Kidney (tissue), 14 donors: ENCODE measurements around the gene FRMD4A. TPM values are rescaled to one million over a fixed set of nuclear protein-coding genes. Genes with fewer than 3 reads are reported as not detected.

Experiments used
- DNase-seq, 5 donors: peaks; one replicate each; pipeline ENCODE4 v3.0.0-alpha.2; 2013 to 2020
- FAIRE-seq: peaks from 2 replicates; lab custom pipeline; 2012; peaks lifted over from hg19 to GRCh38; lab: Jason Lieb, UNC
- H3K27ac ChIP-seq, 2 donors: one replicate each; pipeline ENCODE4 v1.7.0; 2013; ENCODE audit warnings: low read depth in 2 of 2, low read length in 2 of 2, inconsistent platforms in 1 of 2
- H3K27me3 ChIP-seq: one replicate; pipeline ENCODE4 v1.7.1; 2013; ENCODE audit warnings: low read length, inconsistent platforms; ENCODE audit not compliant: control insufficient read depth, insufficient read depth
- H3K36me3 ChIP-seq, 3 donors: one replicate each; pipeline versions ENCODE4 v1.7.0 to v1.7.1; 2013; ENCODE audit warnings: low read length in 3 of 3, control low read depth in 1 of 3, inconsistent platforms in 1 of 3; ENCODE audit not compliant: insufficient read depth in 3 of 3, control insufficient read depth in 2 of 3
- H3K4me1 ChIP-seq, 3 donors: one replicate each; pipeline versions ENCODE4 v1.7.0 to v1.7.1; 2013; ENCODE audit warnings: low read length in 3 of 3, inconsistent platforms in 1 of 3, low read depth in 1 of 3; ENCODE audit not compliant: control insufficient read depth in 2 of 3, insufficient read depth in 2 of 3
- H3K4me3 ChIP-seq, 3 donors: one replicate each; pipeline versions ENCODE4 v1.7.0 to v1.8.1; 2013; ENCODE audit warnings: low read length in 3 of 3, control low read depth in 1 of 3, inconsistent platforms in 1 of 3
- H3K9ac ChIP-seq, 3 donors: one replicate each; pipeline versions ENCODE4 v1.7.0 to v1.7.1; 2013; ENCODE audit warnings: low read length in 3 of 3, control low read depth in 1 of 3, inconsistent platforms in 1 of 3
- H3K9me3 ChIP-seq, 3 donors: one replicate each; pipeline versions ENCODE4 v1.7.0 to v1.7.1; 2013; ENCODE audit warnings: low read length in 3 of 3, control low read depth in 1 of 3, inconsistent platforms in 1 of 3; ENCODE audit not compliant: control insufficient read depth in 2 of 3, insufficient read depth in 1 of 3
- CTCF ChIP-seq: IDR thresholded peaks from 3 replicates; pipeline ENCODE4 v1.5.1; 2012; ENCODE audit warnings: mild to moderate bottlenecking, moderate library complexity, borderline replicate concordance; ENCODE audit not compliant: insufficient read depth; ENCODE audit errors: extremely low read depth
- intact Hi-C: fragments of 100-400 bp; cut with DNase I; formaldehyde crosslinking; loops from one replicate; pipeline ENCODE4 v1.11.1; 2022
- polyA plus RNA-seq: library from polyadenylated mRNA; stranded (reverse); fragments of 350-450 nt; fragmentation: Illumina TruSeq; extraction: RNeasy Lipid Tissue Mini Kit (QIAGEN cat#74804); gene quantifications from one replicate; pipeline ENCODE4 v1.2.3, GENCODE V29; 2014; ENCODE audit warnings: low read depth, low replicate concordance; ENCODE audit not compliant: insufficient read depth
- total RNA-seq: library from RNA; stranded (reverse); fragmentation: NEBNext Ultra II Directional; extraction: Animal tissue kit (Norgen Biotek cat#: 25700); gene quantifications from one replicate; pipeline ENCODE4 v1.2.1, GENCODE V29; 2021
- donor health status: control.
- donor health status: control.
- donor health status: control.
- donor health status: control.
- donor health status: control.
- donor health status: DM: yes; HTN: yes; CAD: no.
- donor health status: Normal renal cell carcinoma (clear cell type).

Gene FRMD4A
- total and polyA plus RNA-seq, 2 donors from 2014 or later = 16.0 to 68.2 TPM

GRCh38 chr10:13795653-13796555 lies 534.8 kb downstream of the FRMD4A start:
- no peak overlapping the region for H3K9ac ChIP-seq
- FAIRE-seq = no peak
- peaks cover 0 to 2% (median 0%) of the 10 kb centered on the region in 3 donors for H3K36me3 ChIP-seq
- intact Hi-C loops = no loop called here
- no peaks in the 10 kb centered on the region for H3K4me1 ChIP-seq
- no peak for DNase-seq
- TF ChIP-seq CTCF = no peak
- no peaks in the 10 kb centered on the region for H3K9me3 ChIP-seq
- H3K4me3 ChIP-seq = no peak overlapping the region
- no peak overlapping the region for H3K27ac ChIP-seq
- H3K27me3 ChIP-seq = no peaks in the 10 kb centered on the region

DNA sequence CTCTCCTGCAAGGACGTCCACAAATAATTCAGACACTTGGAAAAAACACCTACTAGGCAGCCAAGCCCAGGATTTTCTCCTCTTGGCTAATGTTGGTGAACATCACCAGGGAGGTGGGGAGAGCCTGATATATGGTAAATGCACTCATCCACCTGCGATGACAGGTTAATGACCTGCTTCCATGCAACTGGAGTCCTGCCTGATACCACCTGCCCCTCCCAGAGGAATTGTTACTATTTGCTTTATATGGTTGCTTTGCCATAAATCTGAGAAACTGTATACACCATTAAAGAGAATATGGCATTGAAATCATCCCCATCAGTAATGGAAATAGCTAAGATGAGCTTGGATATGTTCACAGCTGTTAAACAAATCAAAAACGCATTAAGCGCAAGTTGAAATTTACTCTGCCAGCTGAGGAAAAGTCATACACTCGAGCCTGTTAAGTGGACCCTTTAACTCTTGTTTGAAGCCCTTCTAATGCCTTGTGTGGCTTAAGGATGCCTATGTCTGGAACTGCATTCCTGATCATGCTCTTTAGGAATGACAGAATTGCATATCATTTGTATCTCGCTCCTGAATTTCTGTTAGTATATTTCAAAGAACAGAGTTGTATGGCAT lies 535.6 kb downstream of the FRMD4A start:
- intact Hi-C loops = no loop called here
- Histone ChIP-seq H3K9ac (no peak overlapping the region), H3K36me3 (peaks cover 0 to 2% (median 0%) of the 10 kb centered on the region in 3 donors), H3K27me3 (no peaks in the 10 kb centered on the region), H3K9me3 (no peaks in the 10 kb centered on the region), H3K27ac (no peak overlapping the region), H3K4me3 (no peak overlapping the region), H3K4me1 (peaks cover 0 to 4% (median 0%) of the 10 kb centered on the region in 3 donors)
- FAIRE-seq (no peak), DNase-seq (peak in 2 of 5 donors; percentile 57 to 61)
- TF ChIP-seq CTCF = no peak

- H3K36me3 ChIP-seq = peaks cover 0 to 2% (median 0%) of the 10 kb centered on the region in 3 donors
- H3K27ac ChIP-seq = no peak overlapping the region
- peaks cover 2 to 14% (median 10%) of the 10 kb centered on the region in 3 donors for H3K4me1 ChIP-seq
- intact Hi-C loops = no loop called here
- no peak for TF ChIP-seq CTCF
- H3K4me3 ChIP-seq = no peak overlapping the region
- H3K27me3 ChIP-seq = no peaks in the 10 kb centered on the region
- FAIRE-seq (no peak), DNase-seq (peak in 1 of 5 donors; percentile 70)
- no peak overlapping the region for H3K9ac ChIP-seq
- H3K9me3 ChIP-seq = no peaks in the 10 kb centered on the region
These were observed 538.7 kb downstream of the FRMD4A start for GRCh38 chr10:13792006-13792405.
